Measurements from ENCODE around the gene DRAM1. TPM values are rescaled to one million over a fixed set of nuclear protein-coding genes. Genes with fewer than 3 reads are reported as not detected.
"Not testable (repeated sequence)": the region's sequence is repeated elsewhere in the genome, so short reads cannot be mapped to it uniquely, and the experiment has no call there.

Gene DRAM1
- total RNA-seq, 1 experiment from 2014 or later: 6.9 TPM

GRCh38 chr12:101884174-101884573 lies 6.8 kb downstream of the DRAM1 start (continued):
- TF ChIP-seq PRDM15 (CRISPR knock-in tag; IDR thresholded peaks at IDR 0.05) (no peak), EMX1 (CRISPR knock-in tag; IDR thresholded peaks at IDR 0.05) (no peak), FOXJ3 (CRISPR knock-in tag; IDR thresholded peaks at IDR 0.05; ENCODE audit: borderline replicate concordance) (no peak), GTF2I (CRISPR knock-in tag; conservative IDR thresholded peaks at IDR 0.05) (no peak), USF2 (CRISPR knock-in tag; IDR thresholded peaks at IDR 0.05) (no peak), TCF7 (CRISPR knock-in tag; IDR thresholded peaks at IDR 0.05; ENCODE audit: low read depth) (no peak), ZNF512 (CRISPR knock-in tag; IDR thresholded peaks at IDR 0.05; ENCODE audit: borderline replicate concordance) (no peak)

GRCh38 chr12:101884781-101885340 lies 7.5 kb downstream of the DRAM1 start:
- H3K9me3 Mint-ChIP-seq, H3K4me3 Mint-ChIP-seq: not testable (repeated sequence)

GRCh38 chr12:101885912-101886561 lies 8.7 kb downstream of the DRAM1 start:
- no peak overlapping the region for H3K4me3 Mint-ChIP-seq
- no peak overlapping the region for H3K27ac Mint-ChIP-seq
- H3K27me3 Mint-ChIP-seq (ENCODE audit: low read depth): no peaks in the 10 kb centered on the region
- H3K4me1 Mint-ChIP-seq: peaks cover 4% of the 10 kb centered on the region
- no peaks in the 10 kb centered on the region for H3K9me3 Mint-ChIP-seq
- DNase-seq (ENCODE audit: low spot score): no peak
- peaks cover 4% of the 10 kb centered on the region; the same call in 1 of the 2 replicates for H3K36me3 Mint-ChIP-seq
- TF ChIP-seq TEAD4 (CRISPR knock-in tag; IDR thresholded peaks at IDR 0.05): no peak
- TF ChIP-seq PREB (CRISPR knock-in tag; IDR thresholded peaks at IDR 0.05; ENCODE audit: borderline replicate concordance): no peak
- no peak for TF ChIP-seq ESRRA (CRISPR knock-in tag; IDR thresholded peaks at IDR 0.05; ENCODE audit: borderline replicate concordance)
- TF ChIP-seq RELA (CRISPR knock-in tag; IDR thresholded peaks at IDR 0.05; ENCODE audit: borderline replicate concordance): no peak
- TF ChIP-seq E2F4 (CRISPR knock-in tag; IDR thresholded peaks at IDR 0.05; ENCODE audit: borderline replicate concordance, low read depth): no peak
- TF ChIP-seq NR1H2 (CRISPR knock-in tag; IDR thresholded peaks at IDR 0.05): no peak
- TF ChIP-seq GRHL2 (CRISPR knock-in tag; IDR thresholded peaks at IDR 0.05; ENCODE audit: insufficient replicate concordance, severe bottlenecking): no peak
- no peak for TF ChIP-seq IRF2 (CRISPR knock-in tag; IDR thresholded peaks at IDR 0.05; ENCODE audit: borderline replicate concordance, low read depth)
- no peak for TF ChIP-seq ZNF512 (CRISPR knock-in tag; IDR thresholded peaks at IDR 0.05; ENCODE audit: borderline replicate concordance)
- no peak for TF ChIP-seq USF2 (CRISPR knock-in tag; IDR thresholded peaks at IDR 0.05)
- TF ChIP-seq TCF7 (CRISPR knock-in tag; IDR thresholded peaks at IDR 0.05; ENCODE audit: low read depth): no peak
- no peak for TF ChIP-seq CTCF (IDR thresholded peaks at IDR 0.05)
- no peak for ATAC-seq
- CTCF ChIA-PET: no interaction called here
- POLR2A ChIA-PET: interaction anchor here (0.6 kb wide), 1 partner anchor 47 kb away, joined by 3 read pairs; no protein-coding TSS in a partner anchor

More at GRCh38 chr12:101884781-101885340, 7.5 kb downstream of the DRAM1 start:
- ATAC-seq; POLR2A ChIA-PET; H3K36me3 Mint-ChIP-seq; H3K27me3 Mint-ChIP-seq (ENCODE audit: low read depth); H3K27ac Mint-ChIP-seq; DNase-seq (ENCODE audit: low spot score); CTCF ChIA-PET; H3K4me1 Mint-ChIP-seq: not testable (repeated sequence)

All from WTC11 (cell line).